H9 (cell line): ENCODE data around the gene NBEAL1. TPM values are rescaled to one million over a fixed set of nuclear protein-coding genes. Genes with fewer than 3 reads are reported as not detected.

Experiments used
- DNase-seq: peaks from one replicate; pipeline ENCODE4 v3.0.0-alpha.2; 2017
- H2AFZ ChIP-seq: one replicate; pipeline ENCODE4 v1.6.1; 2013; ENCODE audit warnings: mild to moderate bottlenecking, low read length, control low read depth, moderate library complexity
- H2AK5ac ChIP-seq: 2 replicates; pipeline ENCODE4 v1.6.1; 2013; ENCODE audit warnings: low read length, control low read depth, mixed read lengths; ENCODE audit not compliant: insufficient read length
- H2BK120ac ChIP-seq: one replicate; pipeline ENCODE4 v1.6.1; 2013; ENCODE audit warnings: low read depth, mild to moderate bottlenecking, low read length, control low read depth, inconsistent platforms; ENCODE audit not compliant: poor library complexity, severe bottlenecking
- H2BK12ac ChIP-seq: 2 replicates; pipeline ENCODE4 v1.6.1; 2013; ENCODE audit warnings: low read length, control low read depth, mixed read lengths, low read depth; ENCODE audit not compliant: insufficient read length
- H2BK15ac ChIP-seq: 2 replicates; pipeline ENCODE4 v1.6.1; 2013; ENCODE audit warnings: low read depth, low read length, control low read depth
- H2BK20ac ChIP-seq: one replicate; pipeline ENCODE4 v1.6.1; 2013; ENCODE audit warnings: low read depth, mild to moderate bottlenecking, low read length, control low read depth, inconsistent platforms; ENCODE audit not compliant: poor library complexity, severe bottlenecking
- H2BK5ac ChIP-seq: 2 replicates; pipeline ENCODE4 v1.6.1; 2013; ENCODE audit warnings: low read length, control low read depth, mixed read lengths; ENCODE audit not compliant: insufficient read length
- H3K14ac ChIP-seq: 2 replicates; pipeline ENCODE4 v1.6.1; 2013; ENCODE audit warnings: low read length, control low read depth; ENCODE audit not compliant: insufficient read depth
- H3K18ac ChIP-seq: 2 replicates; pipeline ENCODE4 v1.6.1; 2013; ENCODE audit warnings: low read depth, mild to moderate bottlenecking, mixed read lengths, low read length, control low read depth; ENCODE audit not compliant: insufficient read length
- H3K23ac ChIP-seq: 2 replicates; pipeline ENCODE4 v1.6.1; 2013; ENCODE audit warnings: low read length, control low read depth, mixed read lengths, low read depth; ENCODE audit not compliant: insufficient read length
- H3K23me2 ChIP-seq: 2 replicates; pipeline ENCODE4 v1.6.1; 2013; ENCODE audit warnings: low read depth, mild to moderate bottlenecking, mixed read lengths, low read length, control low read depth; ENCODE audit not compliant: insufficient read length, poor library complexity, severe bottlenecking
- H3K27ac ChIP-seq: 2 replicates; pipeline ENCODE4 v1.5.1; 2013; ENCODE audit warnings: low read length, control low read depth, mixed read lengths, low read depth; ENCODE audit not compliant: insufficient read length
- H3K27me3 ChIP-seq: 2 replicates; pipeline ENCODE4 v1.6.1; 2013; ENCODE audit warnings: low read length, control low read depth, inconsistent platforms; ENCODE audit not compliant: insufficient read depth
- H3K4ac ChIP-seq: 2 replicates; pipeline ENCODE4 v1.6.1; 2013; ENCODE audit warnings: low read depth, mild to moderate bottlenecking, control low read depth, inconsistent platforms, low read length, moderate library complexity
- H3K4me1 ChIP-seq: 2 replicates; pipeline ENCODE4 v1.6.1; 2013; ENCODE audit warnings: low read length, control low read depth, inconsistent platforms; ENCODE audit not compliant: insufficient read depth
- H3K4me2 ChIP-seq: 2 replicates; pipeline ENCODE4 v1.6.1; 2013; ENCODE audit warnings: low read length, control low read depth, mixed read lengths; ENCODE audit not compliant: insufficient read length, insufficient read depth
- H3K56ac ChIP-seq: 2 replicates; pipeline ENCODE4 v1.6.1; 2013; ENCODE audit warnings: low read depth, mild to moderate bottlenecking, mixed read lengths, low read length, control low read depth; ENCODE audit not compliant: insufficient read length
- H3K79me1 ChIP-seq: 2 replicates; pipeline ENCODE4 v1.6.1; 2013; ENCODE audit warnings: low read depth, mild to moderate bottlenecking, moderate library complexity, low read length, control low read depth, inconsistent platforms; ENCODE audit not compliant: insufficient read depth, poor library complexity, severe bottlenecking
- H3K79me2 ChIP-seq: 2 replicates; pipeline ENCODE4 v1.6.1; 2013; ENCODE audit warnings: low read length, control low read depth, inconsistent platforms; ENCODE audit not compliant: insufficient read depth
- H3K9ac ChIP-seq: 2 replicates; pipeline ENCODE4 v1.6.1; 2013; ENCODE audit warnings: low read length, control low read depth, mixed read lengths; ENCODE audit not compliant: insufficient read length; ENCODE audit errors: extremely low read depth
- H3K9me3 ChIP-seq: one replicate; pipeline ENCODE4 v1.6.1; 2013; ENCODE audit warnings: low read depth, low read length, inconsistent platforms; ENCODE audit not compliant: control insufficient read depth
- H3T11ph ChIP-seq: one replicate; pipeline ENCODE4 v1.6.1; 2013; ENCODE audit warnings: mild to moderate bottlenecking, low read length, control low read depth, inconsistent platforms
- H4K20me1 ChIP-seq: one replicate; pipeline ENCODE4 v1.6.1; 2013; ENCODE audit not compliant: control insufficient read depth, insufficient read length, insufficient read depth
- H4K5ac ChIP-seq: 2 replicates; pipeline ENCODE4 v1.6.1; 2013; ENCODE audit warnings: low read depth, mild to moderate bottlenecking, mixed read lengths, low read length, control low read depth; ENCODE audit not compliant: insufficient read length
- H4K8ac ChIP-seq: replicated peaks from 2 replicates; pipeline ENCODE4 v1.6.1; 2013; ENCODE audit warnings: low read length, control low read depth, mixed read lengths, low read depth; ENCODE audit not compliant: insufficient read length
- H4K91ac ChIP-seq: 2 replicates; pipeline ENCODE4 v1.6.1; 2013; ENCODE audit warnings: low read depth, mild to moderate bottlenecking, moderate library complexity, mixed read lengths, low read length, control low read depth; ENCODE audit not compliant: insufficient read length
- H3K27ac Mint-ChIP-seq, 3 experiments: 2 replicates in 2 of 3; 3 replicates in 1 of 3; pipeline ENCODE4 v1.8.0; 2020 to 2021; ENCODE audit warnings: mixed read lengths in 3 of 3, mild to moderate bottlenecking in 1 of 3, moderate library complexity in 1 of 3
- H3K27me3 Mint-ChIP-seq: 2 replicates; pipeline ENCODE4 v1.8.0; 2021; ENCODE audit warnings: low read depth, mild to moderate bottlenecking, moderate library complexity, mixed read lengths
- H3K36me3 Mint-ChIP-seq, 3 experiments: 2 replicates in 2 of 3; 3 replicates in 1 of 3; pipeline ENCODE4 v1.8.0; 2020 to 2021; ENCODE audit warnings: low read depth in 3 of 3, mixed read lengths in 3 of 3; ENCODE audit not compliant: insufficient read depth in 1 of 3
- H3K4me1 Mint-ChIP-seq, 2 experiments: 2 replicates each; pipeline ENCODE4 v1.8.0; 2020; ENCODE audit warnings: mixed read lengths in 2 of 2
- H3K4me3 Mint-ChIP-seq, 2 experiments: 2 replicates in 1 of 2; 3 replicates in 1 of 2; pipeline ENCODE4 v1.8.0; 2020 to 2021; ENCODE audit warnings: mild to moderate bottlenecking in 2 of 2, mixed read lengths in 2 of 2, moderate library complexity in 1 of 2
- H3K9me3 Mint-ChIP-seq, 2 experiments: 2 replicates in 1 of 2; 3 replicates in 1 of 2; pipeline ENCODE4 v1.8.0; 2020; ENCODE audit warnings: mild to moderate bottlenecking in 2 of 2, mixed read lengths in 2 of 2, moderate library complexity in 1 of 2
- WGBS: extraction: QIAGEN DNeasy Blood & Tissue Kit; methylation state at CpG from one replicate; pipeline ENCODE4 v1.1.7; 2013; ENCODE audit warnings: missing lambda C conversion rate, low lambda C conversion rate, mixed read lengths; ENCODE audit not compliant: insufficient read length; ENCODE audit errors: extremely low coverage; 5-methylcytosine and 5-hydroxymethylcytosine counted together
- total RNA-seq: library from RNA; stranded (reverse); gene quantifications from 2 replicates; pipeline ENCODE4 v1.2.1, GENCODE V29; 2021
- TF ChIP-seq, protein P1 (sequence below): fragments of 200-600 bp; sonication (generic); conservative IDR thresholded peaks from 3 replicates; pipeline ENCODE4 v1.8.0; 2021; ENCODE audit warnings: antibody characterized with exemption, mild to moderate bottlenecking

NBEAL1 gene
- total RNA-seq, 1 experiment from 2014 or later, result 10.1 TPM

DNA sequence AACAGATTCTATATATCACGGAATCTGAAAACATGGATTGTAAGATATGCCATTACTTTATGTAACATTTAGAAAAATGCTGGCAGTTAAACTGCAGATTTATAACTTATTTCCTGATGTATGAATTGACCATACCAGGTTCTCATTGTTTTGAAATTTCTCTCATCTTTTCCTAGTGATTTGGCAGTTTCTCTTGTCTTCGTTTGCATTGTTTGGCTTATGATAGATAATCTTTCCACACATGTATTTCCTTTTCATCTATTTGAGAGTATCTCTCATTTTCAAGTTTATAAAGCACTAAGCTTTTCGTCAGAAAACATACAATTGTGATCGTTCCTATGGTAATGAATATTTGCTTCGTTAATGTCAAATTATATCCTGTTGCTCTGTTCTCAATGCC, 16.3 kb downstream of the NBEAL1 start:
- no peak for DNase-seq
- H2BK15ac ChIP-seq, result no peak overlapping the region
- H3K27me3 ChIP-seq, result no peaks in the 10 kb centered on the region
- H2BK120ac ChIP-seq, result no peak overlapping the region
- no peaks in the 10 kb centered on the region for H4K20me1 ChIP-seq
- no peaks in the 10 kb centered on the region for H3K4me1 ChIP-seq
- H3K56ac ChIP-seq, result no peak overlapping the region
- no peak overlapping the region for H3K23ac ChIP-seq
- no peak overlapping the region for H4K91ac ChIP-seq
- H3K18ac ChIP-seq, result no peak overlapping the region
- no peak overlapping the region for H4K5ac ChIP-seq
- Mint-ChIP-seq H3K4me3 (no peak overlapping the region), H3K4me1 (peaks cover 0 to 3% of the 10 kb centered on the region in 2 experiments; a peak in 3 of 4 replicates), H3K27ac (no peak overlapping the region), H3K9me3 (peaks cover 3% of the 10 kb centered on the region in 2 experiments; a peak in 2 of 5 replicates), H3K36me3 (peaks cover 3 to 5% (median 3%) of the 10 kb centered on the region in 3 experiments; a peak in 4 of 7 replicates), H3K27me3 (no peaks in the 10 kb centered on the region)
- no CpG with 5 or more reads among the region's 5 CpGs for WGBS
- TF ChIP-seq, protein P1, sequence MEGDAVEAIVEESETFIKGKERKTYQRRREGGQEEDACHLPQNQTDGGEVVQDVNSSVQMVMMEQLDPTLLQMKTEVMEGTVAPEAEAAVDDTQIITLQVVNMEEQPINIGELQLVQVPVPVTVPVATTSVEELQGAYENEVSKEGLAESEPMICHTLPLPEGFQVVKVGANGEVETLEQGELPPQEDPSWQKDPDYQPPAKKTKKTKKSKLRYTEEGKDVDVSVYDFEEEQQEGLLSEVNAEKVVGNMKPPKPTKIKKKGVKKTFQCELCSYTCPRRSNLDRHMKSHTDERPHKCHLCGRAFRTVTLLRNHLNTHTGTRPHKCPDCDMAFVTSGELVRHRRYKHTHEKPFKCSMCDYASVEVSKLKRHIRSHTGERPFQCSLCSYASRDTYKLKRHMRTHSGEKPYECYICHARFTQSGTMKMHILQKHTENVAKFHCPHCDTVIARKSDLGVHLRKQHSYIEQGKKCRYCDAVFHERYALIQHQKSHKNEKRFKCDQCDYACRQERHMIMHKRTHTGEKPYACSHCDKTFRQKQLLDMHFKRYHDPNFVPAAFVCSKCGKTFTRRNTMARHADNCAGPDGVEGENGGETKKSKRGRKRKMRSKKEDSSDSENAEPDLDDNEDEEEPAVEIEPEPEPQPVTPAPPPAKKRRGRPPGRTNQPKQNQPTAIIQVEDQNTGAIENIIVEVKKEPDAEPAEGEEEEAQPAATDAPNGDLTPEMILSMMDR, result no peak
- no peak overlapping the region for H3K4me2 ChIP-seq
- H2BK12ac ChIP-seq, result no peak overlapping the region
- no peak overlapping the region for H2BK5ac ChIP-seq
- no peaks in the 10 kb centered on the region for H3K79me2 ChIP-seq
- no peak overlapping the region for H3K27ac ChIP-seq
- no peak overlapping the region for H3K4ac ChIP-seq
- H3K9me3 ChIP-seq, result no peaks in the 10 kb centered on the region
- H2AK5ac ChIP-seq, result no peak overlapping the region
- no peak overlapping the region for H4K8ac ChIP-seq
- no peak overlapping the region for H2AFZ ChIP-seq
- H3K14ac ChIP-seq, result no peak overlapping the region
- H3K23me2 ChIP-seq, result no peaks in the 10 kb centered on the region
- H3K79me1 ChIP-seq, result no peaks in the 10 kb centered on the region
- no peak overlapping the region for H3K9ac ChIP-seq
- no peak overlapping the region for H3T11ph ChIP-seq
- H2BK20ac ChIP-seq, result no peak overlapping the region
